ENCODE results near the gene SEMA5A.

DNA sequence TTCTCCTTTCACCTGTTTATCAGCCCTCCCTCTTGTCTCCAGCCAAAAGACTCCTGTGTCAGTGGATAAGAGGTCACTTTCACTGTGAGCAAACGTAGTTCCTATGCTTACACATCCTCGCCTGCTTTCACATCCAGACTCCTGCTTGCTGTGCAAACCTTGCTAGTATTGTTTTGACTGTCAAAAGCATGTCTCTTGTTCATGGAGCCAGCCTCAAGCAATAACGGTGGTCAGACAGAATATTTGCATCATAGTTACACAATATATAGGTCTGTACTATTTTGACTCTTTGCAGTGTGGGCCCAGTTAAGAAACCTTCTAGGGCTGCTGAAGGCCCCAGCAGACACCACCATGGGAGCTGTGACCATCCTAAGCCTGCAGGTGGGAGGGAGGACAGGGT lies 420.0 kb downstream of the SEMA5A start:
- TF ChIP-seq CTCF (IDR thresholded peaks at IDR 0.05) = no peak
- TF ChIP-seq EZH2 (IDR thresholded peaks at IDR 0.05; ENCODE audit: borderline replicate concordance, insufficient read depth, low read depth, low read length, poor library complexity, severe bottlenecking) = no peak

All from B cell (primary cell).